GM12801 (cell line): ENCODE results near the gene ALG12.

ENCODE experiments used
- TF ChIP-seq, protein P1 (sequence below): IDR thresholded peaks from one replicate; pipeline ENCODE4 v1.5.1; 2011; ENCODE audit warnings: control low read depth; ENCODE audit not compliant: insufficient read length; ENCODE audit errors: extremely low read depth

Gene ALG12

DNA sequence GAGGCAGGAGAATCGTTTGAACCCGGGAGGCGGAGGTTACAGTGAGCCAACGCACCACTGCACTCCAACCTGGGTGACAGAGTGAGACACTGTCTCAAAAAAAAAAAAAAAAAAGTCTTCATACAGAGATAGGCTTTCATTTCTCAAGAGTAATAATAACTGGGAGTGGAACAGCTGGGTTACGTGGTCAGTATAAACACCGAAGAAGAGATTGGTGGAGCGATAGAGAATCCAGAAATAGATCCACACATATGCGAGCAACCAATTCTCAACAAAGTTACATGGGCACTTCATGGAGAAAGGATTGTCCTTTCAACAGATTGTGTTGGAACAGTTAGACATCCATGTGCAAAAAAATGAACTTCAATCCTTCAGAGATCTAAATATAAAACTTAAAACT lies 40.0 kb downstream of the ALG12 start:
- TF ChIP-seq, protein P1, sequence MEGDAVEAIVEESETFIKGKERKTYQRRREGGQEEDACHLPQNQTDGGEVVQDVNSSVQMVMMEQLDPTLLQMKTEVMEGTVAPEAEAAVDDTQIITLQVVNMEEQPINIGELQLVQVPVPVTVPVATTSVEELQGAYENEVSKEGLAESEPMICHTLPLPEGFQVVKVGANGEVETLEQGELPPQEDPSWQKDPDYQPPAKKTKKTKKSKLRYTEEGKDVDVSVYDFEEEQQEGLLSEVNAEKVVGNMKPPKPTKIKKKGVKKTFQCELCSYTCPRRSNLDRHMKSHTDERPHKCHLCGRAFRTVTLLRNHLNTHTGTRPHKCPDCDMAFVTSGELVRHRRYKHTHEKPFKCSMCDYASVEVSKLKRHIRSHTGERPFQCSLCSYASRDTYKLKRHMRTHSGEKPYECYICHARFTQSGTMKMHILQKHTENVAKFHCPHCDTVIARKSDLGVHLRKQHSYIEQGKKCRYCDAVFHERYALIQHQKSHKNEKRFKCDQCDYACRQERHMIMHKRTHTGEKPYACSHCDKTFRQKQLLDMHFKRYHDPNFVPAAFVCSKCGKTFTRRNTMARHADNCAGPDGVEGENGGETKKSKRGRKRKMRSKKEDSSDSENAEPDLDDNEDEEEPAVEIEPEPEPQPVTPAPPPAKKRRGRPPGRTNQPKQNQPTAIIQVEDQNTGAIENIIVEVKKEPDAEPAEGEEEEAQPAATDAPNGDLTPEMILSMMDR, result no peak

DNA sequence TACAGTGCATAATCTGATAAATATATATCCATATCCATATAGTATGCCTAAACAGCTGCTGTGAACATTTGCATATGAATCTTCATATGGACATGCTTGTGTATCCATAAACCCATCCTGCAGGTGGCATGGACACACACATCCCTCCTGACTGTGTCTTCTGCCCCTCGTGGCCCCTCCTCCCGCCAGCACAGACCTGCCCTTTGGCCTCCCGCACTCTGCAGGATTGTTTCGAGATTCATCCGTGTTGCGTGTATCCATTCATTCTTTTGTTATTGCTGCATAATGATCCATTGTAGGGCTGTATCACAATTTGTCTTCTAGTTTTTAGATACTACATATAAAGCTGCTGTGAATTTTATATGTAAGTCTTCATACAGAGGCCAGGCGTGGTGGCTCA lies 40.6 kb downstream of the ALG12 start:
- TF ChIP-seq, protein P1, result no peak

DNA sequence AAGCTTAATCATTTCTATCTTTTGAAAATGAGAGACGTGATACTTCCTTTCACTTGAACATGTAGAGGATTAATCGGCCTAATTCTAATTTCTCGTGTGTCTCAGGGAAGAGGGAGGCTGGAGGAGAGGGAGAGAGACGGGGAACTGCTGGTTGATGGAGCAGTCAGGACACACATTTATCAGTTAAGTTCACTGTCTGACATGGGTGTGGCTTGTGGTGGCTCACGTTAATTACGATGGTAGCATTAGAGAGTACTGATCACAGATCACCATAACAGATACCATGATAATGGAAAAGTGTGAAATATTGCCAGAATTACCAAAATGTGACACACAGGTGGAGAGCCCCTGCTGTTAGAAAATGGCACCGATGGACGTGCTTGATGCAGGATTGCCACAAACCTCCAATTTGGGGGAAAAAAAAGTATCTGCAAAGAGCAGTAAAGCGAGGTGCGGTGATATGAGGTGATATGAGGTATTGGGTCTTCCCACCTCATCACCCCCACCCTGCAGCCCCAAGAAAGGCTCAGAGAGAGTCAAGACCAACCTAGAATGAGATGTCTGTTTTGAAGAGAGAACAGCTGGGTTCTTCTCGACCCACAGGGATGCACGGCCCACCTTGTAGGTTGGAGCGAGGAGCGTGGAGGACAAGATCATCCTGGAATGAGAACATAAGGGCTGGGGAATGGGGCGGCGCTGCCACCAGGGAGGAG lies 44.9 kb downstream of the ALG12 start:
- TF ChIP-seq, protein P1, result no peak

GRCh38 chr22:49872347-49872746 lies 45.9 kb downstream of the ALG12 start:
- TF ChIP-seq, protein P1, result no peak

DNA sequence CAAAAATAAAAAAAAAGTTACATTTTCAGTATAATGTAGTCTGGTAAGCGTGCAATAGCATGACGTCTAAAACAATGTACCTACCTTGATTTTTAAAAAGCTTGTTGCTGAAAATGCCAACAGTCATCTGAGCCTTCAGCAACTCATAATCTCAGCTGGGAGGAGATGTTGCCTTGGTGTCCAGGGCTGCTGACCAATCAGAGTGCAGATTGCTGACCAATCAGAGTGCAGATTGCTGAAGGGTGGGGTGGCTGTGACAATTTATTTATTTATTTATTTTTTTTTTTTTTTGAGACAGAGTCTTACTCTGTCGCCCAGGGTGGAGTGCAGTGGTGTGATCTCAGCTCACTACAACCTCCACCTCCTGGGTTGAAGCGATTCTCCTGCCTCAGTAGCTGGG lies 46.8 kb downstream of the ALG12 start:
- TF ChIP-seq, protein P1, result no peak

GRCh38 chr22:49869845-49870712 lies 48.2 kb downstream of the ALG12 start:
- TF ChIP-seq, protein P1, result no peak

DNA sequence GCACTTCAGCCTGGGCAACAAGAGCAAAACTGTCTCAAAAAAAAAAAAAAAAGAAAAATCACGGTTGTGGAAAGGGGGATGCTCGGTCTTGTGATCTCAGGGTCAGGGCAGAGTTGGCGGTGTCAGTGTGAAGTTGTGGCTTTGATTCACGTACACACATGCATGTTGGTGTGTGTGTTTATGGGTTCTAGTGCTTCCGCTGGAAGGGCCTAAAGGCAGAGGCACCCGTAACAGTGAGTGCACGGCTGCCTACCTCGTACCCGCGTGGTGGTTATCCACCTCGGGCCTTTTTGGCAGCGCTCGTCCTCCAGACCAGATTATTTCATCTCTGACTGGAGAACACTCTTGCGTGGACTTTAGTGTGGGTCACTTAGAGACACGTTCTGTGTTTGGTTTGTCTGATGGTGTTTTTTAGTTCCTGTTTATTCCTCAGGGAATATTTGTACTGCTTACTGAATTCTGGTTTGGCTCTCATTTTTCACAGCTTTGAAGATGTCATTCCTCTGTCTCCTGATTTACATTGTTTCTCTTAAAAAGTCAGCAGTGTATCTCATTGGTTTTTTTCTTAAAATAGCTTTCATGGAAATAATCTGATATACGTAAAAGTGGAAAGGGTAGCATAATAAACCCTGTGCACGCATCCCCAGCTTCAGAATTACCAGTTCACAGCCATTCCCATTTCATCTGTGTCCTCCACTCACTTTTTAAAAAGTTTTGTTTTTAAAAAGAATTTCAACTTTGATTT lies 49.0 kb downstream of the ALG12 start:
- TF ChIP-seq, protein P1, result no peak
